ENCODE measurements around the gene ZSWIM6.

The ZSWIM6 gene

DNA sequence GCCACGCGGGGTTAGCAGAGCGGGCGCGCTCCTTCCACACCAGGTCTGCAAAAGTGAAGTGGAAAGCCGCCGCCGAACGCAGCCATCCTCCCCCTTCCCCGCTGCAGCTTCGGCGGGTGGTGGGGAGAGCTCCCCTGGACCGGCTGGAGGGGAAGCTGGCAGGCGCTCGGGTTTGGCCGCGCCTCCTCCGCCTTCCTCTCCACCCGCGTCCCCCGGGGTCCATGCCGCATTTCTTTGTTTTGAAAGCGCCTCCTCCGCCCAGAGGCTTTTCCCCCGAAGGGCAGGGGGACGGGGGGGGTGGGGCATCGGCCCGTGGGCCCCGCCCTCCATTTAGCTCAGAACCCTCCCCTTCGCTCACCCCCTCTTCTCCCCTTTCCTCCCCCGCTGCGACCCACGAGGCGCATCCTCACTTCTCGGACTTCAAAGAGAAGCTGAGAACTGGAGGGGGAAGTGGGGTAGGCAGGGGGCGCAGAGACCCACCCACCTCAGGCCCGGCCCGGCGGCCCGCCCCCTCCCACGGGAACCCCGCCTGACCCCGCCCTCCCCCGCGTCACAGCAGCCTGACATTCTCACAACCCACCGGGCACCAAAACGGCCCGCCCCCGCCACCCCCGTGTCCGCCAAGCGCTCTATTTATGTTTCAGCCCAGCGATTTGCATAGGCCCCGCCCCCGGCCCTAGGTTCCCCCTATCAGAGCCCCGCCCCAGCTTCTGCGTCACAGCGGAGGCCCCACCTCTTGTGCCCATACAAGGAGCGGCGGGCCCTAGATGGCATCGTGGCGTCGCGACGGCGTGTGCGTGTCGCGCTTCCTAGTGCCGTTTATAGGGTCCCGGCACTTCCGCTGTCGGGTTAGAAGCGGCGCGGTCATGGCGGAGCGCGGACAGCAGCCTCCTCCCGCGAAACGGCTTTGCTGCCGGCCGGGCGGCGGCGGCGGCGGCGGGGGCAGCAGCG is at the start of gene ZSWIM6:
ZSWIM6 (plus strand) TSS at position 852 of the 951 bp plus-strand sequence; CDS start at position 867, 15 bp downstream.
- 0 out of 2 replicates have a peak, but pooled peaks cover 3% of the 10 kb centered on the region for H3K9me3 ChIP-seq
- peak within 1 kb of the TSS; percentile 93 for H3K4me2 ChIP-seq
- peak within 1 kb of the TSS; percentile 94 for H3K9ac ChIP-seq
- peaks cover 45% of the 10 kb centered on the region for H4K20me1 ChIP-seq
- no peaks in the 10 kb centered on the region for H3K27me3 ChIP-seq
- peak within 1 kb of the TSS; percentile 91 for H3K27ac ChIP-seq
- H3K36me3 ChIP-seq: peaks cover 5% of the 10 kb centered on the region
- TF ChIP-seq Cebpa-rat (IDR thresholded peaks at IDR 0.05): no peak
- peaks cover 46% of the 10 kb centered on the region for H3K4me1 ChIP-seq
- peak within 1 kb of the TSS; percentile 96 for H3K4me3 ChIP-seq

DNA sequence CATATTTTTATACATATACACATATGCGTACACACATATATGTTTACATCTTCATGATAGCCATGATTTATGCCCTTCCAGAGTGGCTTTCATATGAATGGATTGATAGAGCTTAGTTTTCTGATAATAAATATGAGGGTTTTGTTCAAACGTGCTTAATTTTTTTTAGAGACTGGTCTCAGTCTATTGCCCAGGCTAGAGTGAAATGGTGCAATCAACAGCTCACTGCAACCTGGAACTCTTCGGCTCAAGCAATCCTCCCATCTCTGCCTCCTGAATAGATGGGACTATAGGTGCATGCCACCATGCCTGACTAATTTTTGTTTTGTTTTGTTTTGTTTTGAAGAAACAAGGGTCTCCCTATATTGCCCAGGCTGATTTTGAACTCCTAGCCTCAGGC is 48.6 kb upstream of the ZSWIM6 start:
- no peaks in the 10 kb centered on the region for H3K9me3 ChIP-seq
- no peak overlapping the region for H3K4me3 ChIP-seq
- no peaks in the 10 kb centered on the region for H3K27me3 ChIP-seq
- peaks cover 15% of the 10 kb centered on the region for H3K4me1 ChIP-seq
- H3K36me3 ChIP-seq: no peaks in the 10 kb centered on the region
- no peak overlapping the region for H3K4me2 ChIP-seq
- H4K20me1 ChIP-seq: no peaks in the 10 kb centered on the region
- no peak overlapping the region for H3K27ac ChIP-seq
- no peak overlapping the region for H3K9ac ChIP-seq
- TF ChIP-seq Cebpa-rat (IDR thresholded peaks at IDR 0.05): no peak

DNA sequence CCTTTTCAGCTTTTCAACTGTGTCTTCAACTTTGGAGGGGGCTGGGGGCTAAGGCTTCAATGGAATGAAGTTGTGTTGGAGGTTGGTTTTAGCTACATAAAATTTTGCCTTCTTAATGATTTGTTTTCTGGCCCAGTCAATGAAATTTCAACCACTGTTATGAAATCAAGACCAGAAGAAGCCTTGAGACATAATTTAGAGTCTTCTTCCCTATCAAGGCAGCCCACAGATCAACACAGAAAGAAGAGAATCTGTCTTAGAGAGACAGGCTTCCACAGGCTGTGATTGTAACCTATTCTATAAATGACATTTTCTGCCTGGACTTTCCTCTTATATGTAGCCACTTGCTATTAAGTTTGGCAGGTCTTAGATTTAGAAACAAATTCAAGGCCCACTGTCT is 46.5 kb upstream of the ZSWIM6 start:
- peaks cover 16% of the 10 kb centered on the region for H3K4me1 ChIP-seq
- H3K4me2 ChIP-seq: no peak overlapping the region
- H3K27me3 ChIP-seq: no peaks in the 10 kb centered on the region
- H3K9ac ChIP-seq: no peak overlapping the region
- no peak overlapping the region for H3K27ac ChIP-seq
- no peaks in the 10 kb centered on the region for H4K20me1 ChIP-seq
- TF ChIP-seq Cebpa-rat (IDR thresholded peaks at IDR 0.05): no peak
- no peak overlapping the region for H3K4me3 ChIP-seq
- no peaks in the 10 kb centered on the region for H3K36me3 ChIP-seq
- H3K9me3 ChIP-seq: no peaks in the 10 kb centered on the region

DNA sequence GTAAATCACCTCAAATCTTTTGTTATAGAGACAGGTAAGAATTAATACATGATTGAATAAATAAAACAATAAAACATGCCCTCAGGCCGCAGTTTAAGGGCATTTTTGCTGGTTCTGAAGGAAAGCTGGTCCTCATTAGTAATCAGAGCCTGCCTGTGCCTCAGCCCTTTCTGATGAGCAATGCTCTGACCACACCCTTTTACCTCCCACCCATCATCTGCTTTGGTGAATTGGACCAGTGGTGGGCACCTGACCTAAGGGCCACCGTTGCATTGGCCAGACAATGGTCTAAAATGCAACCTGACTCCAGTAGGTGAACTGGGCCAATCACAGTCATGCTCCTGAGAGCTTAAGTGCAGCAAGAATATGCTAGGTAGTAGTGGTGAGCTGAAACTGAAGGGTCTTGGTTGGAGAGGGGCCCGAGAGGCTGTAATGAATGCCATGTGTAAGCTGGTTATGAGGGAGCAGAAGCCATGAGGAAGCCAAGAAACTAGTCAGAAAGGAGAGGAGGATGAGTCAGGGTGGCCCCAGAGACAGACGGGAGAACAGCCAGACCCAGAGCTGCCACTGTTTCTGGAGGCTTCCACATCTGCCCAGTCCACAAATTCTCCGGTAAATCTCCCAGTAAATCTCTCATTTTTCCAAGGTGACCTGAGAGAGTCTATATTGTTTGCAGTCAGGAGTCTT is 45.5 kb upstream of the ZSWIM6 start:
- H3K9ac ChIP-seq: no peak overlapping the region
- no peak overlapping the region for H3K27ac ChIP-seq
- H3K36me3 ChIP-seq: no peaks in the 10 kb centered on the region
- H3K27me3 ChIP-seq: no peaks in the 10 kb centered on the region
- no peaks in the 10 kb centered on the region for H3K9me3 ChIP-seq
- no peak overlapping the region for H3K4me2 ChIP-seq
- no peak for TF ChIP-seq Cebpa-rat (IDR thresholded peaks at IDR 0.05)
- H3K4me1 ChIP-seq: peaks cover 15% of the 10 kb centered on the region
- H3K4me3 ChIP-seq: no peak overlapping the region
- no peaks in the 10 kb centered on the region for H4K20me1 ChIP-seq

DNA sequence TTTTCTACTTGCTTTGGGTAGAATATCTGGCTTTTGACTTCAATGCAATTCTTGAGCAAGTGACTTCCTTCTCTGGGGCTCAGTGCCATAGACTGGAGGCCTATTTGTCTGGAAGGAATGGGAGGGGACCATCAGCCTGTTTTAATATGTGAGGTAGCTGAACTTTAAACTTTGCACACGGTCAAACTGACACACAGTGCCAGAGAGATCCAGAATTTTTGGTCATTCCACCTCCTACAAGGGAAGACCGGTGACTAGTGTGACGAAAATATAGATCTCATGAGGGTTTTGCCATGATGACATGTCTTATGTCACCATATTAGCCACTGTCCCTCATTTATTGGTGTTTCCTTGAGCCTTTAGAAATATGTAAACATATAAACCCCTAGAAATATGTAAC is 44.6 kb upstream of the ZSWIM6 start:
- TF ChIP-seq Cebpa-rat (IDR thresholded peaks at IDR 0.05): no peak
- Histone ChIP-seq H4K20me1 (no peaks in the 10 kb centered on the region), H3K9ac (no peak overlapping the region), H3K27ac (no peak overlapping the region), H3K4me2 (no peak overlapping the region), H3K4me1 (peaks cover 15% of the 10 kb centered on the region), H3K9me3 (no peaks in the 10 kb centered on the region), H3K27me3 (no peaks in the 10 kb centered on the region), H3K4me3 (no peak overlapping the region), H3K36me3 (no peaks in the 10 kb centered on the region)

DNA sequence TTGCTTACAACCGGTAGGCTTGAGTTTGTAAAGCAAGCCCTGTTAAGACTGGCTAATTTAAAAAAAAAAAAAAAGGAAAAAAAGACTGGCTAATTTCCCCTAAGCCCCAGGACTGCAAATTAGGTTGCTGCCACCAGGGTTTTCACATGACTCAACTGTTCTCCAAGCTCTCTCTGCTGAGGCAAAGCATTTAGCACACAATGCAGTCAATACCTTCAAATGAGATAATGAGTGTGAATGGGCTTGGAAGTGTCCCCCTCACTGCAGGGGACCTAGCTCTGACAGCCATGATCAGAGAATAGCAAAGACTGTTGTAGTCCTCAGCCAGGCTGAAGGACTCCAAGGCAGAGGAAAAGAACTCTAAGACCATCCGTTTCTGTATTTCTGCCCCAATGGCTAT is 42.8 kb upstream of the ZSWIM6 start:
- Histone ChIP-seq H3K4me1 (peaks cover 15% of the 10 kb centered on the region), H3K36me3 (no peaks in the 10 kb centered on the region), H3K9ac (no peak overlapping the region), H3K27me3 (no peaks in the 10 kb centered on the region), H3K27ac (no peak overlapping the region), H3K4me2 (peak overlapping the region; percentile 15; the same call in 1 of the 2 replicates), H3K4me3 (no peak overlapping the region), H3K9me3 (no peaks in the 10 kb centered on the region), H4K20me1 (no peaks in the 10 kb centered on the region)
- no peak for TF ChIP-seq Cebpa-rat (IDR thresholded peaks at IDR 0.05)

DNA sequence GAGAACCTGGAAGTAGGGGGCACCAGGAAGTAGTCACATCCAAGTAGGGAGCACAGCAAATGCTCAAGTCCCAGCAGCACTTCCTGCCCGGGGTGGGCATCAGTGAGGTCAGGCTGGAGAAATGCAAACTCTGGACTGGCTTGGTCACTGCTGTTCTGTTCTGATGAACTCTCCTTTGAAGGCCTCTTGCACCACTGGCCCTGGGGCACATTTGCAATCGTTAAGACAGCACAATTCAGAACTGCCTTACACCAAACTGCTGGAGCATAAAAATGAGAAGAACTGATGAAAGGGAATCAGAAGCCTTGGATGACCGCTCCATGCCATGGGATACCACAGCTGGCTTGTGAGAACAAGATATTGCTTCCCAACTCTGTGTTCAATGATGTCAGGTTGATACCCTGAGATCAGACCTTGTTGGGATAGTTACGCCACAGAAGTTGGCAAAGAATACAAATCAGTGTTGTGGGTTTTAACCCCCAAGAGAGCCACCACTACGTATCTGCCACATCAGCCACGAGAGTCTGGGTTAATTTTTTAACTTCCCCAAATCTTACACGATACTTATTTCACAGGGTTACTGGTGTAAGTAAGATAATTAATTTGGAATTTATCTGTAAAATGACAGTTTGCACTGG is 42.3 kb upstream of the ZSWIM6 start:
- no peaks in the 10 kb centered on the region for H3K36me3 ChIP-seq
- no peak overlapping the region for H3K27ac ChIP-seq
- TF ChIP-seq Cebpa-rat (IDR thresholded peaks at IDR 0.05): no peak
- no peaks in the 10 kb centered on the region for H3K9me3 ChIP-seq
- peaks cover 17% of the 10 kb centered on the region for H3K4me1 ChIP-seq
- no peaks in the 10 kb centered on the region for H3K27me3 ChIP-seq
- H4K20me1 ChIP-seq: no peaks in the 10 kb centered on the region
- H3K4me2 ChIP-seq: peak overlapping the region; percentile 15; the same call in 1 of the 2 replicates
- H3K4me3 ChIP-seq: no peak overlapping the region
- H3K9ac ChIP-seq: no peak overlapping the region

DNA sequence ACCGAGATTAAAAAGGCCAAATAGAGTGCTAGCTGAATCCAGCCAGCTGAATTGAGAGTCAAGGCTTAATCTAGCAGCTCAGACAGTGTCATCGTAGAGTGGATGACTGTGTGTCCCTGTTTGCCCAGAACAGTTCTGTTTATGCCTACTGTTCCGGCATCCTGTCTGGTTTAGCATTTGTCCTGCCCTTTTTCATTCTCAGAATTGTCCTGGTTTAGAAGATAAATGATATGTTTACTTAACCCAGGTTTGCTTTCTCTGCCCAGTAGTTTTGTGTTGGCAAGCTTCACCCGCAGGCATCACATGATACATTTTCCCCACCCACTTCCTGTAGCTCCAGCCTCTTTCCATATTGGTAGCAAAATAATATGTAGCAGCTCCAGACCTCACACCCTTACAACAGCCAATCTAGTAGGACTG is 41.3 kb upstream of the ZSWIM6 start:
- no peak overlapping the region for H3K4me3 ChIP-seq
- H3K27ac ChIP-seq: no peak overlapping the region
- no peak overlapping the region for H3K4me2 ChIP-seq

DNA sequence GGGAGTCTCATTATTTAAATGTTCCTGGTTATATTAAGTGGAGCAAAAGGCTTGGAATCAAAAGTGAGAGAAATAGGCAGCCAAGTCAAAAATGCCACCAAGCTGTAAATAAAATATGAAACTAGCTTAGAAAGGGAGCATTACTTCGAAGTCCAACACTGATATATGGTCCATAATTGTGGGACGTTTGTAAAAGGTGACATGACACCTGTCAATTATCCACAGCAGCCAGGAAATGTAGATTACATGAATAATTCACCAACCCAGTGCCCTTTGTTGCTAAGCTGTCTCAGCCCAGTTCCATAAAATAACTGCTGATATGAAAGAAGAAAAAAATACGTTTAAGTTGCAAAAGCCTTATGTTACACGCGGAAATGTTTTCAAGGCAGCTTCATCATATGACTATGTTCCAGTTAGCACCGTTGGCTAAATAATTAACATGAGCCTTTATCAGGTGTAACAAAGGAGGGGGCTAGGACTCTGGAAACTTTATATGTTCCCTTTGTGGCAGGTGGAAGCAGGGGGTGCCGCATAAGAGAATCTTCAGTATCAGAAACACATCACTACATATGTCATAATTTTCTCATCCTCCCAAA is 39.9 kb upstream of the ZSWIM6 start:
- Histone ChIP-seq H4K20me1 (no peaks in the 10 kb centered on the region), H3K27me3 (no peaks in the 10 kb centered on the region), H3K4me3 (no peak overlapping the region), H3K36me3 (no peaks in the 10 kb centered on the region), H3K27ac (no peak overlapping the region), H3K4me1 (peaks cover 26% of the 10 kb centered on the region), H3K9me3 (no peaks in the 10 kb centered on the region), H3K9ac (no peak overlapping the region), H3K4me2 (no peak overlapping the region)
- TF ChIP-seq Cebpa-rat (IDR thresholded peaks at IDR 0.05): no peak

More for the DNA sequence above, 41.3 kb upstream of the ZSWIM6 start:
- Histone ChIP-seq H3K9me3 (no peaks in the 10 kb centered on the region), H3K4me1 (peaks cover 26% of the 10 kb centered on the region), H4K20me1 (no peaks in the 10 kb centered on the region), H3K9ac (no peak overlapping the region), H3K36me3 (no peaks in the 10 kb centered on the region), H3K27me3 (no peaks in the 10 kb centered on the region)
- no peak for TF ChIP-seq Cebpa-rat (IDR thresholded peaks at IDR 0.05)
